CD14-positive monocyte (primary cell): ENCODE measurements around the gene GPR101. TPM values are rescaled to one million over a fixed set of nuclear protein-coding genes. Genes with fewer than 3 reads are reported as not detected.

Experiments used
- DNase-seq, 3 donors: peaks; one replicate each; pipeline ENCODE4 v3.0.0-alpha.2; 2011 to 2022
- H2AFZ ChIP-seq: 2 replicates; pipeline ENCODE4 v1.6.0; 2012; ENCODE audit warnings: mild to moderate bottlenecking, low read depth, low read length, inconsistent platforms; ENCODE audit not compliant: insufficient read depth, poor library complexity, severe bottlenecking
- H3K27ac ChIP-seq, 2 donors: 1 replicate in 1 of 2; 2 replicates in 1 of 2; pipeline ENCODE4 v1.5.1; 2012 to 2013; ENCODE audit warnings: low read length in 2 of 2, control low read depth in 1 of 2, inconsistent platforms in 1 of 2, low read depth in 1 of 2, mild to moderate bottlenecking in 1 of 2
- H3K27me3 ChIP-seq, 2 donors: one replicate each; pipeline versions ENCODE4 v1.6.0 to v1.6.1; 2011 to 2013; ENCODE audit warnings: low read length in 2 of 2; ENCODE audit not compliant: control insufficient read depth in 2 of 2, insufficient read depth in 2 of 2
- H3K36me3 ChIP-seq, 2 donors: replicated peaks in 1 of 2; 1 replicate in 1 of 2; 2 replicates in 1 of 2; pipeline versions ENCODE4 v1.5.1 to v1.6.1; 2012 to 2013; ENCODE audit warnings: low read length in 2 of 2, control low read depth in 1 of 2, inconsistent platforms in 1 of 2, mild to moderate bottlenecking in 1 of 2; ENCODE audit not compliant: insufficient read depth in 2 of 2, control insufficient read depth in 1 of 2
- H3K4me1 ChIP-seq, 2 donors: 1 replicate in 1 of 2; 2 replicates in 1 of 2; pipeline versions ENCODE4 v1.5.1 to v1.6.1; 2012 to 2013; ENCODE audit warnings: low read length in 2 of 2, control low read depth in 1 of 2, inconsistent platforms in 1 of 2, mild to moderate bottlenecking in 1 of 2, moderate library complexity in 1 of 2; ENCODE audit not compliant: insufficient read depth in 2 of 2, control insufficient read depth in 1 of 2
- H3K4me2 ChIP-seq: replicated peaks from 2 replicates; pipeline ENCODE3; 2012; ENCODE audit warnings: low read length, moderate library complexity, mild to moderate bottlenecking; ENCODE audit not compliant: poor library complexity, severe bottlenecking; ENCODE audit errors: extremely low read depth
- H3K4me3 ChIP-seq, 3 experiments: fragments of 200-600 bp in 1 of 3; sonication (generic) in 1 of 3; replicated peaks in 1 of 3; 1 replicate in 2 of 3; 2 replicates in 1 of 3; pipeline ENCODE4 v1.5.1; 2011 to 2013; ENCODE audit warnings: low read length in 3 of 3, mild to moderate bottlenecking in 3 of 3, control low read depth in 2 of 3, low read depth in 2 of 3, inconsistent platforms in 1 of 3, moderate library complexity in 1 of 3
- H3K79me2 ChIP-seq: 2 replicates; pipeline ENCODE4 v1.6.0; 2012; ENCODE audit warnings: mild to moderate bottlenecking, control low read depth, inconsistent platforms, low read length, moderate library complexity; ENCODE audit not compliant: insufficient read depth
- H3K9ac ChIP-seq: 2 replicates; pipeline ENCODE4 v1.6.0; 2017; ENCODE audit warnings: low read length, mild to moderate bottlenecking; ENCODE audit not compliant: insufficient read depth, poor library complexity, severe bottlenecking
- H3K9me3 ChIP-seq, 2 donors: replicated peaks in 1 of 2; 1 replicate in 1 of 2; 2 replicates in 1 of 2; pipeline versions ENCODE4 v1.5.1 to v1.6.1; 2012 to 2013; ENCODE audit warnings: low read length in 2 of 2, control low read depth in 1 of 2; ENCODE audit not compliant: control insufficient read depth in 1 of 2, insufficient read depth in 1 of 2
- H4K20me1 ChIP-seq: 2 replicates; pipeline ENCODE4 v1.6.0; 2012; ENCODE audit warnings: mild to moderate bottlenecking, low read length, control low read depth, moderate library complexity; ENCODE audit not compliant: insufficient read depth
- H3K27ac Mint-ChIP-seq, 7 donors: one replicate each; pipeline ENCODE4 v1.8.0; 2020; ENCODE audit warnings: mild to moderate bottlenecking in 7 of 7, mixed read lengths in 7 of 7, moderate library complexity in 6 of 7, inconsistent platforms in 2 of 7
- H3K27me3 Mint-ChIP-seq, 3 donors: one replicate each; pipeline ENCODE4 v1.8.0; 2021 to 2022; ENCODE audit warnings: low read depth in 3 of 3, mild to moderate bottlenecking in 3 of 3, mixed read lengths in 3 of 3, moderate library complexity in 3 of 3, inconsistent platforms in 1 of 3
- H3K36me3 Mint-ChIP-seq, 2 donors: one replicate each; pipeline ENCODE4 v1.8.0; 2020; ENCODE audit warnings: mixed read lengths in 2 of 2, inconsistent platforms in 1 of 2, mild to moderate bottlenecking in 1 of 2
- H3K4me1 Mint-ChIP-seq: one replicate; pipeline ENCODE4 v1.8.0; 2020; ENCODE audit warnings: mild to moderate bottlenecking, mixed read lengths
- H3K4me3 Mint-ChIP-seq, 2 donors: one replicate each; pipeline ENCODE4 v1.8.0; 2020; ENCODE audit warnings: mild to moderate bottlenecking in 2 of 2, mixed read lengths in 2 of 2, moderate library complexity in 1 of 2
- H3K9me3 Mint-ChIP-seq, 7 donors: one replicate each; pipeline ENCODE4 v1.8.0; 2020 to 2022; ENCODE audit warnings: mixed read lengths in 7 of 7, mild to moderate bottlenecking in 6 of 7, moderate library complexity in 6 of 7, inconsistent platforms in 2 of 7
- WGBS: methylation state at CpG from one replicate; pipeline ENCODE4 v1.1.5; 2013; ENCODE audit warnings: missing lambda C conversion rate; ENCODE audit not compliant: insufficient coverage; 5-methylcytosine and 5-hydroxymethylcytosine counted together
- intact Hi-C, 2 donors: fragments of 100-400 bp; cut with micrococcal nuclease; formaldehyde crosslinking; loops; one replicate each; pipeline versions ENCODE4 v1.15.0 to v1.15.1; 2023
- polyA plus RNA-seq, 3 donors: library from polyadenylated mRNA; depleted of rRNA in 1 of 3; unstranded in 2 of 3; stranded (reverse) in 1 of 3; fragments of 300-500 nt in 2 of 3; fragments of >200 nt in 1 of 3; fragmentation: Illumina TruSeq in 2 of 3; gene quantifications; 1 replicate in 2 of 3; 2 replicates in 1 of 3; pipeline ENCODE4 v1.2.3, GENCODE V29; 2012 to 2021
- TF ChIP-seq, protein P1 (sequence below): fragments of 200-600 bp; IDR thresholded peaks from one replicate; pipeline ENCODE4 v1.8.0; 2022; ENCODE audit warnings: antibody characterized with exemption, mild to moderate bottlenecking

Gene GPR101
- polyA plus RNA-seq, 3 donors = not detected

DNA sequence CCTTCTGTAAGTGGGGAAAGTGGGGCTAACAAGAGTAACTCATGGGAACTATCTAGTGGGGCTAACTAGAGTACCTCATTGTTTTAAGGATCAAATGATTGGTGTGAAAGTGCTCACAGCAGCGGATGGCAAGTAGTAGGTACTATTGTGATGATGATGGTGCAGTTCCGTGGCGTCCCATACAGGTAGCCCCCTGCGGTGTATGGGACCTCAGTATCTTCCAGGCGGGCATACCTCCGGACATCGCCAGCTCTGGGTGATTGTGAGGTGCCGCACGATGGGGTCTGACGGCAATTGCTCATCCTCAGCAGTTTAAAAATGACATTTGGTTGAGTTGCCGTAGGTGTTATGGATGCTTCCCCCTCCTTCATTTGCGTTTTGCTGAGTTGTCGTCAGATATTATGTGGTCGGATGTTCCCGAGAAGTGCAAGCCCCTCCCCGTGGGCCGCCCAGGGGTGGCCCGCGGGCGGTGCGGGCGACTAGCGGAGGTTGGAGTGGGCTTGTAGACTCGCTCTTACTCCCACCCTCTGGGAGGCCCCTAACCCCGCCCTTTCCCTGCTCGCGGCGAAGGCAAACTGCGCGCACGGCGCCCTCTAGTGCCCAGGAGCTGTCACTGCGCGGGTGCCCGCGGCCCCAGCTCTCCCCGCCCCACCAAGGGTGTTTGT is 18.3 kb upstream of the GPR101 start:
- TF ChIP-seq, protein P1, sequence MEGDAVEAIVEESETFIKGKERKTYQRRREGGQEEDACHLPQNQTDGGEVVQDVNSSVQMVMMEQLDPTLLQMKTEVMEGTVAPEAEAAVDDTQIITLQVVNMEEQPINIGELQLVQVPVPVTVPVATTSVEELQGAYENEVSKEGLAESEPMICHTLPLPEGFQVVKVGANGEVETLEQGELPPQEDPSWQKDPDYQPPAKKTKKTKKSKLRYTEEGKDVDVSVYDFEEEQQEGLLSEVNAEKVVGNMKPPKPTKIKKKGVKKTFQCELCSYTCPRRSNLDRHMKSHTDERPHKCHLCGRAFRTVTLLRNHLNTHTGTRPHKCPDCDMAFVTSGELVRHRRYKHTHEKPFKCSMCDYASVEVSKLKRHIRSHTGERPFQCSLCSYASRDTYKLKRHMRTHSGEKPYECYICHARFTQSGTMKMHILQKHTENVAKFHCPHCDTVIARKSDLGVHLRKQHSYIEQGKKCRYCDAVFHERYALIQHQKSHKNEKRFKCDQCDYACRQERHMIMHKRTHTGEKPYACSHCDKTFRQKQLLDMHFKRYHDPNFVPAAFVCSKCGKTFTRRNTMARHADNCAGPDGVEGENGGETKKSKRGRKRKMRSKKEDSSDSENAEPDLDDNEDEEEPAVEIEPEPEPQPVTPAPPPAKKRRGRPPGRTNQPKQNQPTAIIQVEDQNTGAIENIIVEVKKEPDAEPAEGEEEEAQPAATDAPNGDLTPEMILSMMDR = peak; percentile 75
- Histone ChIP-seq H2AFZ (peak overlapping the region; percentile 43), H3K36me3 (no peaks in the 10 kb centered on the region), H3K4me3 (peak overlapping the region; percentile 18 to 67 (median 27)), H3K9ac (no peak overlapping the region), H3K4me2 (peak overlapping the region; percentile 67), H3K4me1 (peaks cover 11 to 15% of the 10 kb centered on the region in 2 donors), H3K79me2 (no peaks in the 10 kb centered on the region), H3K9me3 (no peaks in the 10 kb centered on the region), H3K27ac (no peak overlapping the region), H4K20me1 (no peaks in the 10 kb centered on the region), H3K27me3 (peaks cover 30 to 39% of the 10 kb centered on the region in 2 donors)
- DNase-seq = peak; percentile 15 to 24 (median 17)
- intact Hi-C loops = no loop called here
- peak overlapping the region; percentile 66 to 92 for H3K4me3 Mint-ChIP-seq
- peaks cover 0 to 5% (median 3%) of the 10 kb centered on the region in 7 donors for H3K9me3 Mint-ChIP-seq
- no peaks in the 10 kb centered on the region for H3K36me3 Mint-ChIP-seq
- WGBS = no CpG with 5 or more reads among the region's 37 CpGs
- peaks cover 26 to 53% (median 48%) of the 10 kb centered on the region in 3 donors for H3K27me3 Mint-ChIP-seq
- H3K27ac Mint-ChIP-seq = no peak overlapping the region
- peaks cover 15% of the 10 kb centered on the region for H3K4me1 Mint-ChIP-seq

DNA sequence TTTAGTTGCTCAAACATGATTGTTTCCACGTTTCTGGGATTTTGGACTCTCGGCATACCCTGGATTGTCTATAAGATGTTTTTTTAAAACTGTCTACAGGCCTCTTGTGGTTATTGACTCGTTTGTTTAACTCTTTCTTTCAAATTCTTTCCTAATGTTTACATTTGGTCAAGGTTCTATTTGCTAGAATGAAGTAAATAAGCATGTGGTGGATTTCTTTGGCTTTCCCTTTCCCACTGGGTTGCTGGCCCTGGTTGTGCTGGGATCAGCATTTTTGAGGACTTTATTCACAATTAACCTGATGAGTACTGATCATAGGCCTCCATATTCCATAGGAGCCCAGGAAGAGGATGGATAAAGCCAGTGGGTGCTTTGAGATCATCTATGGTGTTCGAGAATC is 11.1 kb upstream of the GPR101 start:
- intact Hi-C loops = no loop called here
- H3K4me3 Mint-ChIP-seq = no peak overlapping the region
- no peaks in the 10 kb centered on the region for H3K79me2 ChIP-seq

More for the DNA sequence above, 11.1 kb upstream of the GPR101 start:
- H3K36me3 ChIP-seq = no peaks in the 10 kb centered on the region
- no peak overlapping the region for H3K27ac ChIP-seq
- Mint-ChIP-seq H3K27ac (no peak overlapping the region), H3K9me3 (peaks cover 0 to 4% (median 0%) of the 10 kb centered on the region in 7 donors), H3K4me1 (no peaks in the 10 kb centered on the region), H3K27me3 (peaks cover 4 to 16% (median 15%) of the 10 kb centered on the region in 3 donors), H3K36me3 (no peaks in the 10 kb centered on the region)
- H2AFZ ChIP-seq = no peak overlapping the region
- H3K9ac ChIP-seq = no peak overlapping the region
- peaks cover 0 to 3% of the 10 kb centered on the region in 2 donors for H3K27me3 ChIP-seq
- H3K4me1 ChIP-seq = no peaks in the 10 kb centered on the region
- no CpG with 5 or more reads among the region's 4 CpGs for WGBS
- no peak overlapping the region for H3K4me3 ChIP-seq
- TF ChIP-seq, protein P1 = no peak
- H3K4me2 ChIP-seq = no peak overlapping the region
- H4K20me1 ChIP-seq = no peaks in the 10 kb centered on the region
- DNase-seq = no peak
- no peaks in the 10 kb centered on the region for H3K9me3 ChIP-seq
